ENCODE results near the gene ITPRIPL2.
A peak's percentile ranks its signal among the peaks of the same experiment; 100 is the strongest.

The ITPRIPL2 gene

GRCh38 chr16:19084879-19085278, 28.9 kb upstream of the ITPRIPL2 start:
- Histone ChIP-seq H3K9ac (ENCODE audit: low read length) (no peak overlapping the region), H2BK120ac (ENCODE audit: low read depth, low read length) (no peak overlapping the region), H4K5ac (ENCODE audit: low read length) (no peak overlapping the region), H3K4ac (ENCODE audit: low read depth, low read length) (no peak overlapping the region), H3K56ac (ENCODE audit: low read length) (no peak overlapping the region), H3K4me2 (ENCODE audit: low read length) (no peak overlapping the region), H3K79me2 (ENCODE audit: control insufficient read depth, insufficient read depth, low read length) (no peaks in the 10 kb centered on the region), H3K79me1 (ENCODE audit: low read length) (no peaks in the 10 kb centered on the region), H2BK5ac (ENCODE audit: low read length) (no peak overlapping the region), H3K23ac (ENCODE audit: low read length) (no peak overlapping the region), H3K27me3 (ENCODE audit: insufficient read depth, low read length, poor library complexity) (no peaks in the 10 kb centered on the region), H3K36me3 (ENCODE audit: control insufficient read depth, insufficient read depth, low read length) (no peaks in the 10 kb centered on the region), H3K18ac (ENCODE audit: low read length) (no peak overlapping the region), H4K8ac (ENCODE audit: low read depth, low read length) (no peak overlapping the region), H3K4me1 (ENCODE audit: control insufficient read depth, low read depth, low read length) (no peaks in the 10 kb centered on the region), H2AK5ac (ENCODE audit: low read length) (no peak overlapping the region), H2BK15ac (replicated peaks; ENCODE audit: low read depth) (no peak overlapping the region), H3K27ac (ENCODE audit: low read depth, low read length) (no peak overlapping the region), H3K4me3 (ENCODE audit: low read length) (no peak overlapping the region)
- DNase-seq, result no peak
- no CpG with 5 or more reads among the region's 5 CpGs for WGBS (ENCODE audit: extremely low coverage, insufficient coverage, low lambda C conversion rate)

GRCh38 chr16:19085679-19086200, 28.0 kb upstream of the ITPRIPL2 start:
- Histone ChIP-seq H3K36me3 (ENCODE audit: control insufficient read depth, insufficient read depth, low read length) (no peaks in the 10 kb centered on the region), H3K4me3 (ENCODE audit: low read length) (no peak overlapping the region), H3K23ac (ENCODE audit: low read length) (no peak overlapping the region), H3K79me1 (ENCODE audit: low read length) (no peaks in the 10 kb centered on the region), H2AK5ac (ENCODE audit: low read length) (no peak overlapping the region), H3K4me2 (ENCODE audit: low read length) (no peak overlapping the region), H3K79me2 (ENCODE audit: control insufficient read depth, insufficient read depth, low read length) (no peaks in the 10 kb centered on the region), H3K56ac (ENCODE audit: low read length) (no peak overlapping the region), H3K4me1 (ENCODE audit: control insufficient read depth, low read depth, low read length) (no peaks in the 10 kb centered on the region), H3K4ac (ENCODE audit: low read depth, low read length) (no peak overlapping the region), H3K27ac (ENCODE audit: low read depth, low read length) (no peak overlapping the region), H2BK120ac (ENCODE audit: low read depth, low read length) (no peak overlapping the region), H3K18ac (ENCODE audit: low read length) (no peak overlapping the region), H3K9ac (ENCODE audit: low read length) (no peak overlapping the region), H4K8ac (ENCODE audit: low read depth, low read length) (no peak overlapping the region), H2BK15ac (replicated peaks; ENCODE audit: low read depth) (no peak overlapping the region), H3K27me3 (ENCODE audit: insufficient read depth, low read length, poor library complexity) (no peaks in the 10 kb centered on the region), H4K5ac (ENCODE audit: low read length) (no peak overlapping the region), H2BK5ac (ENCODE audit: low read length) (no peak overlapping the region)
- WGBS (ENCODE audit: extremely low coverage, insufficient coverage, low lambda C conversion rate), result no CpG with 5 or more reads among the region's 8 CpGs
- peak; percentile 29 for DNase-seq

- Histone ChIP-seq H3K4ac (ENCODE audit: low read depth, low read length) (no peak overlapping the region), H3K9ac (ENCODE audit: low read length) (peak overlapping the region; percentile 57), H3K18ac (ENCODE audit: low read length) (no peak overlapping the region), H3K4me3 (ENCODE audit: low read length) (no peak overlapping the region), H4K8ac (ENCODE audit: low read depth, low read length) (no peak overlapping the region), H3K4me2 (ENCODE audit: low read length) (peak overlapping the region; percentile 41), H3K27me3 (ENCODE audit: insufficient read depth, low read length, poor library complexity) (no peaks in the 10 kb centered on the region), H2BK120ac (ENCODE audit: low read depth, low read length) (no peak overlapping the region), H3K36me3 (ENCODE audit: control insufficient read depth, insufficient read depth, low read length) (no peaks in the 10 kb centered on the region), H3K79me1 (ENCODE audit: low read length) (no peaks in the 10 kb centered on the region), H4K5ac (ENCODE audit: low read length) (no peak overlapping the region), H3K56ac (ENCODE audit: low read length) (peak overlapping the region; percentile 71), H3K23ac (ENCODE audit: low read length) (no peak overlapping the region), H3K27ac (ENCODE audit: low read depth, low read length) (no peak overlapping the region), H3K79me2 (ENCODE audit: control insufficient read depth, insufficient read depth, low read length) (no peaks in the 10 kb centered on the region), H2AK5ac (ENCODE audit: low read length) (no peak overlapping the region), H2BK5ac (ENCODE audit: low read length) (no peak overlapping the region), H2BK15ac (replicated peaks; ENCODE audit: low read depth) (no peak overlapping the region), H3K4me1 (ENCODE audit: control insufficient read depth, low read depth, low read length) (no peaks in the 10 kb centered on the region)
- DNase-seq, result peak; percentile 87
- WGBS (ENCODE audit: extremely low coverage, insufficient coverage, low lambda C conversion rate), result no CpG with 5 or more reads among the region's 52 CpGs
Observed at GRCh38 chr16:19086322-19087199, 27.2 kb upstream of the ITPRIPL2 start.

- Histone ChIP-seq H2BK120ac (ENCODE audit: low read depth, low read length) (no peak overlapping the region), H2AK5ac (ENCODE audit: low read length) (no peak overlapping the region), H3K27me3 (ENCODE audit: insufficient read depth, low read length, poor library complexity) (no peaks in the 10 kb centered on the region), H3K4ac (ENCODE audit: low read depth, low read length) (no peak overlapping the region), H3K9ac (ENCODE audit: low read length) (no peak overlapping the region), H3K4me2 (ENCODE audit: low read length) (no peak overlapping the region), H3K56ac (ENCODE audit: low read length) (no peak overlapping the region), H2BK15ac (replicated peaks; ENCODE audit: low read depth) (no peak overlapping the region), H3K27ac (ENCODE audit: low read depth, low read length) (no peak overlapping the region), H3K4me1 (ENCODE audit: control insufficient read depth, low read depth, low read length) (no peaks in the 10 kb centered on the region), H3K79me2 (ENCODE audit: control insufficient read depth, insufficient read depth, low read length) (no peaks in the 10 kb centered on the region), H3K23ac (ENCODE audit: low read length) (no peak overlapping the region), H2BK5ac (ENCODE audit: low read length) (no peak overlapping the region), H4K5ac (ENCODE audit: low read length) (no peak overlapping the region), H4K8ac (ENCODE audit: low read depth, low read length) (no peak overlapping the region), H3K18ac (ENCODE audit: low read length) (no peak overlapping the region), H3K79me1 (ENCODE audit: low read length) (no peaks in the 10 kb centered on the region), H3K36me3 (ENCODE audit: control insufficient read depth, insufficient read depth, low read length) (no peaks in the 10 kb centered on the region), H3K4me3 (ENCODE audit: low read length) (no peak overlapping the region)
- no CpG with 5 or more reads among the region's 5 CpGs for WGBS (ENCODE audit: extremely low coverage, insufficient coverage, low lambda C conversion rate)
- DNase-seq, result no peak
Observed at GRCh38 chr16:19088341-19088916, 25.3 kb upstream of the ITPRIPL2 start.

- Histone ChIP-seq H3K56ac (ENCODE audit: low read length) (no peak overlapping the region), H4K8ac (ENCODE audit: low read depth, low read length) (no peak overlapping the region), H3K4me3 (ENCODE audit: low read length) (no peak overlapping the region), H3K4ac (ENCODE audit: low read depth, low read length) (no peak overlapping the region), H3K36me3 (ENCODE audit: control insufficient read depth, insufficient read depth, low read length) (no peaks in the 10 kb centered on the region), H2BK15ac (replicated peaks; ENCODE audit: low read depth) (no peak overlapping the region), H2BK120ac (ENCODE audit: low read depth, low read length) (no peak overlapping the region), H2AK5ac (ENCODE audit: low read length) (no peak overlapping the region), H3K79me1 (ENCODE audit: low read length) (no peaks in the 10 kb centered on the region), H3K79me2 (ENCODE audit: control insufficient read depth, insufficient read depth, low read length) (no peaks in the 10 kb centered on the region), H4K5ac (ENCODE audit: low read length) (no peak overlapping the region), H3K18ac (ENCODE audit: low read length) (no peak overlapping the region), H3K4me2 (ENCODE audit: low read length) (no peak overlapping the region), H3K9ac (ENCODE audit: low read length) (no peak overlapping the region), H3K27me3 (ENCODE audit: insufficient read depth, low read length, poor library complexity) (no peaks in the 10 kb centered on the region), H3K4me1 (ENCODE audit: control insufficient read depth, low read depth, low read length) (no peaks in the 10 kb centered on the region), H3K27ac (ENCODE audit: low read depth, low read length) (no peak overlapping the region), H2BK5ac (ENCODE audit: low read length) (no peak overlapping the region), H3K23ac (ENCODE audit: low read length) (no peak overlapping the region)
- DNase-seq, result no peak
- no CpG with 5 or more reads among the region's 3 CpGs for WGBS (ENCODE audit: extremely low coverage, insufficient coverage, low lambda C conversion rate)
Observed at GRCh38 chr16:19089410-19089955, 24.3 kb upstream of the ITPRIPL2 start.

Data from mesendoderm (in vitro differentiated cells).